ENCODE results near the gene DRC1.

DRC1 gene

DNA sequence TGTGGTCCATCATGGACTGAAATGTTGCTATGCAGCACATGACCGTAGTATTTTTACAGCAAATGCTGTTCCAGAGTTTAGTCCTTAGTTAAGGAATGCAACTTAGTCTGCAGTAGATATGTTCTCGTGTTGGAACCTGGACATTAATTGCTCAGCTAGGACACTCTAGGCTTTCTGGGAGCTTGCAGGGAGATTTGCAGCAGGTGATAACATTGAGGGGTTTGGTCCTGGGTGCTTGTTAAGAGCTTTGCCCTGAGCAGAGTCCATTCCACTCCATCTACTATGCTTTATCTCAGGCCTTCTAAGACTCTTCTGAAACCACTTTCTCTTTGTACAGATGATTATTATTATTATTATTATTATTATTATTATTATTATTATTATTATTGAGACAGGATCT lies 27.1 kb downstream of the DRC1 start:
- TF ChIP-seq, protein P1, sequence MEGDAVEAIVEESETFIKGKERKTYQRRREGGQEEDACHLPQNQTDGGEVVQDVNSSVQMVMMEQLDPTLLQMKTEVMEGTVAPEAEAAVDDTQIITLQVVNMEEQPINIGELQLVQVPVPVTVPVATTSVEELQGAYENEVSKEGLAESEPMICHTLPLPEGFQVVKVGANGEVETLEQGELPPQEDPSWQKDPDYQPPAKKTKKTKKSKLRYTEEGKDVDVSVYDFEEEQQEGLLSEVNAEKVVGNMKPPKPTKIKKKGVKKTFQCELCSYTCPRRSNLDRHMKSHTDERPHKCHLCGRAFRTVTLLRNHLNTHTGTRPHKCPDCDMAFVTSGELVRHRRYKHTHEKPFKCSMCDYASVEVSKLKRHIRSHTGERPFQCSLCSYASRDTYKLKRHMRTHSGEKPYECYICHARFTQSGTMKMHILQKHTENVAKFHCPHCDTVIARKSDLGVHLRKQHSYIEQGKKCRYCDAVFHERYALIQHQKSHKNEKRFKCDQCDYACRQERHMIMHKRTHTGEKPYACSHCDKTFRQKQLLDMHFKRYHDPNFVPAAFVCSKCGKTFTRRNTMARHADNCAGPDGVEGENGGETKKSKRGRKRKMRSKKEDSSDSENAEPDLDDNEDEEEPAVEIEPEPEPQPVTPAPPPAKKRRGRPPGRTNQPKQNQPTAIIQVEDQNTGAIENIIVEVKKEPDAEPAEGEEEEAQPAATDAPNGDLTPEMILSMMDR (IDR thresholded peaks at IDR 0.05) = no peak
- Histone ChIP-seq H3K4me3 (ENCODE audit: low read depth in 1 of 2, low read length in 1 of 2) (no peak overlapping the region), H3K9me3 (no peaks in the 10 kb centered on the region), H3K27me3 (no peaks in the 10 kb centered on the region), H3K27ac (no peak overlapping the region), H3K36me3 (no peaks in the 10 kb centered on the region), H3K4me1 (ENCODE audit: control insufficient read depth in 1 of 2, insufficient read depth in 1 of 2, low read depth in 1 of 2, low read length in 1 of 2) (peaks cover 0 to 4% of the 10 kb centered on the region in 2 experiments)

DNA sequence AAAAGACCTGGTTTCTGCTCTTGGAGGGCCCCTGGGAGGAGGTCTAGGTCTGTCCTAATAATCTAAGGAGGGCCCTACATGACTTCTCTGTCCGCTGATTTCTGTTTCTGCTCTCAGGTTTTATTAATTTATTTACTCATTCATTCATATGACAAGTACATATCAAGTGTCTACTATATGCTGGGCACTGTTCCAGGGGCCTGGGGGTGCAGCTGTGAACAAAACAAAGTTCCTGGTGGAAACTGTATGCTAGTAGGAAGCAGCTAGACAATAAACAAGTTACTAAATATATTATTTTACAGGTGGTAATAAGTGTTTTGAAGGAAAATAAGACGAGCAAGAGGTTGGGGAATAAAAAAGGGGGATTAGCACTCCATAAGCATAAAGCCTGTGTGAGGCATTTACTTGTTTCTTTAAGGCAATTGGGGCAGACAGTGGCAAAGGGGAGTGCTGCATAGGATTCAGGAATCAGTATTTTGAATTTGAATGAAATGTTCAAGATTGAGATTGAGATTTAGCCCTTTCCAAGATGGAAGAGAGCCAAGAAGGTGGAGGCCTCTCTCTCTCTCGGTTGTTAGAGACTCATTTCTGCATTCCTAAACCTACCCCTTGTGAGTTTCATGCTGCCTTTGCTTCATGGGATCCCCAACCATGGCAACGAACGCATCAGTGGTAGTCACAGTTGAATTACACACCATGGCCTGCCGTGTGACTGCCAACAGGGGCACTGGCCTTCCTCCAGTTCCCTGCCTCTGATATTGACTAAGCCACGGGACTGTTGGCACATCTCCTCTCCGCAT lies 28.3 kb downstream of the DRC1 start:
- no peak overlapping the region for H3K4me3 ChIP-seq (ENCODE audit: low read depth in 1 of 2, low read length in 1 of 2)
- peaks cover 0 to 8% of the 10 kb centered on the region in 2 experiments for H3K4me1 ChIP-seq (ENCODE audit: control insufficient read depth in 1 of 2, insufficient read depth in 1 of 2, low read depth in 1 of 2, low read length in 1 of 2)
- H3K27ac ChIP-seq = no peak overlapping the region
- TF ChIP-seq, protein P1 (IDR thresholded peaks at IDR 0.05) = no peak
- no peaks in the 10 kb centered on the region for H3K27me3 ChIP-seq
- H3K9me3 ChIP-seq = no peaks in the 10 kb centered on the region
- no peaks in the 10 kb centered on the region for H3K36me3 ChIP-seq

DNA sequence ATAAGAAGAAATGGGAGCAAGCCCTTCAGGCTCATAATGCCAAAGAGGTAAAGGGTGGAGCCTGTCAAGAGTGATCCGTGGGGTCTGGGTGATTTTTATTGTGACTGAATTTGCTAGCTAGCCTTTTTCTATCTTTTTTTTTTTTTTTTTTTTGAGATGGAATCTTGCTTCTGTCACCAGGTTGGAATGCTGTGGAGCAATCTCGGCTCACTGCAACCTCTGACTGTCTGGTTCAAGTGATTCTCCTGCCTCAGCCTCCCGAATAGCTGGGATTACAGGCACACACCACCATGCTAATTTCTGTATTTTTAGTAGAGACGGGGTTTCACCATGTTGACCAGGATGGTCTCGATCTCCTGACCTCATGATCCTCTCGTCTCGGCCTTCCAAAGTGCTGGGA lies 29.1 kb downstream of the DRC1 start:
- H3K36me3 ChIP-seq = no peaks in the 10 kb centered on the region
- H3K27ac ChIP-seq = no peak overlapping the region
- TF ChIP-seq, protein P1 (IDR thresholded peaks at IDR 0.05) = no peak
- H3K9me3 ChIP-seq = no peaks in the 10 kb centered on the region
- H3K4me1 ChIP-seq (ENCODE audit: control insufficient read depth in 1 of 2, insufficient read depth in 1 of 2, low read depth in 1 of 2, low read length in 1 of 2) = peaks cover 0 to 8% of the 10 kb centered on the region in 2 experiments
- no peak overlapping the region for H3K4me3 ChIP-seq (ENCODE audit: low read depth in 1 of 2, low read length in 1 of 2)
- no peaks in the 10 kb centered on the region for H3K27me3 ChIP-seq

DNA sequence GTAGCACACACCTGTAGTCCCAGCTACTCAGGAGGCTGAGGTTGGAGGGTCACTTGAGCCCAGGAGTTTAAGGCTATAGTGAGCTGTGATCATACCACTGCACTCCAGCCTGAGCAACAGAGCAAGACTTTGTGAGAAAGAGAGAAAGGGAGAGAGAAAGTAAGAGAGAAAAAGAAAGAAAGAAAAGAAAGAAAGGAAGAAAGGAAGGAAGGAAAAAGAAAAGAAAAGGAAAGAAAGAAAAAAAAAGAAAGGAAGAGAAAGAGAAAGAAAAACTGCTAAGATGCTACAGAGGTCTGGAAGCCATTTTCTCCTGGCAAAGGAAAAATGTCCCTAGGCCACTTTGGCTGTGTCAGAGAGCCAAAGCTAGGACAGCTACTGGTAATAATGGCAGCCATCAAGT lies 30.6 kb downstream of the DRC1 start:
- peaks cover 0 to 8% of the 10 kb centered on the region in 2 experiments for H3K4me1 ChIP-seq (ENCODE audit: control insufficient read depth in 1 of 2, insufficient read depth in 1 of 2, low read depth in 1 of 2, low read length in 1 of 2)
- H3K27ac ChIP-seq = no peak overlapping the region
- no peaks in the 10 kb centered on the region for H3K27me3 ChIP-seq
- TF ChIP-seq, protein P1 (IDR thresholded peaks at IDR 0.05) = no peak
- H3K36me3 ChIP-seq = no peaks in the 10 kb centered on the region
- H3K9me3 ChIP-seq = no peaks in the 10 kb centered on the region
- no peak overlapping the region for H3K4me3 ChIP-seq (ENCODE audit: low read depth in 1 of 2, low read length in 1 of 2)

DNA sequence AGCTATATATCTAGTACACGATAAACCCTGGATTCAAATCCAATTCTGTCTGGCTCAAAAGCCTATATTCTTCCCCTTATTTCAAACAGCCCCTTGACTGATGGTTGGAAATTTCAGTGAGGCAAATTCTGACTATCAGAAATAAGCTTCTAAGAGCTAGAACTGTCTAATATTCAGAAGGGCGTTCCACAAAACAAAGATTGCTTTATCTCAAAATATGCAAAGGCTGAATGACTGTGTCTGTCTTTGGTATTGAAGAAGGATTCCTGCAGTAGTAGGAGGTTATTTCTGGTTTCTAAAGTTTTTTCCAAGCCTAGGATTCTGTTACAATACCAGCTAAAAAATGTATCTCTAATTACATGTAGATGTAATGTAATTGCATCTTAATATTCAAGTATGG lies 31.1 kb downstream of the DRC1 start:
- Histone ChIP-seq H3K27ac (no peak overlapping the region), H3K27me3 (no peaks in the 10 kb centered on the region), H3K4me1 (ENCODE audit: control insufficient read depth in 1 of 2, insufficient read depth in 1 of 2, low read depth in 1 of 2, low read length in 1 of 2) (peaks cover 0 to 8% of the 10 kb centered on the region in 2 experiments), H3K4me3 (ENCODE audit: low read depth in 1 of 2, low read length in 1 of 2) (no peak overlapping the region), H3K9me3 (no peaks in the 10 kb centered on the region), H3K36me3 (no peaks in the 10 kb centered on the region)
- TF ChIP-seq, protein P1 (IDR thresholded peaks at IDR 0.05) = no peak
